HepG2 (cell line): ENCODE data around the gene ABCA3.

Experiments
- CTCF ChIP-seq: sonication (generic); formaldehyde crosslinking; IDR thresholded peaks from 2 replicates; pipeline ENCODE4 v1.5.0; 2020; ENCODE audit warnings: mild to moderate bottlenecking, missing genetic modification reagents, moderate library complexity
- NBN ChIP-seq: fragments of 450-650 bp; conservative IDR thresholded peaks from 2 replicates; pipeline ENCODE4 v1.6.1; 2017
- POLR2AphosphoS5 ChIP-seq: IDR thresholded peaks from 2 replicates; pipeline ENCODE4 v1.6.1; 2012; ENCODE audit warnings: low read depth, low read length
- RELA ChIP-seq: sonication (generic); formaldehyde crosslinking; IDR thresholded peaks from 2 replicates; pipeline ENCODE4 v1.4.0; 2020; ENCODE audit warnings: missing genetic modification reagents
- SNAPC2 ChIP-seq: sonication (generic); formaldehyde crosslinking; IDR thresholded peaks from 2 replicates; pipeline ENCODE4 v1.8.1; 2022; ENCODE audit warnings: mild to moderate bottlenecking, missing genetic modification reagents
- TF ChIP-seq, protein P1 (sequence below): sonication (generic); formaldehyde crosslinking; IDR thresholded peaks from 2 replicates; pipeline ENCODE4 v1.4.0; 2020; ENCODE audit warnings: missing genetic modification reagents, borderline replicate concordance
- TF ChIP-seq, protein P2 (sequence below): sonication (generic); formaldehyde crosslinking; IDR thresholded peaks from 2 replicates; pipeline ENCODE4 v1.8.1; 2022; ENCODE audit warnings: mild to moderate bottlenecking, missing genetic modification reagents

DNA sequence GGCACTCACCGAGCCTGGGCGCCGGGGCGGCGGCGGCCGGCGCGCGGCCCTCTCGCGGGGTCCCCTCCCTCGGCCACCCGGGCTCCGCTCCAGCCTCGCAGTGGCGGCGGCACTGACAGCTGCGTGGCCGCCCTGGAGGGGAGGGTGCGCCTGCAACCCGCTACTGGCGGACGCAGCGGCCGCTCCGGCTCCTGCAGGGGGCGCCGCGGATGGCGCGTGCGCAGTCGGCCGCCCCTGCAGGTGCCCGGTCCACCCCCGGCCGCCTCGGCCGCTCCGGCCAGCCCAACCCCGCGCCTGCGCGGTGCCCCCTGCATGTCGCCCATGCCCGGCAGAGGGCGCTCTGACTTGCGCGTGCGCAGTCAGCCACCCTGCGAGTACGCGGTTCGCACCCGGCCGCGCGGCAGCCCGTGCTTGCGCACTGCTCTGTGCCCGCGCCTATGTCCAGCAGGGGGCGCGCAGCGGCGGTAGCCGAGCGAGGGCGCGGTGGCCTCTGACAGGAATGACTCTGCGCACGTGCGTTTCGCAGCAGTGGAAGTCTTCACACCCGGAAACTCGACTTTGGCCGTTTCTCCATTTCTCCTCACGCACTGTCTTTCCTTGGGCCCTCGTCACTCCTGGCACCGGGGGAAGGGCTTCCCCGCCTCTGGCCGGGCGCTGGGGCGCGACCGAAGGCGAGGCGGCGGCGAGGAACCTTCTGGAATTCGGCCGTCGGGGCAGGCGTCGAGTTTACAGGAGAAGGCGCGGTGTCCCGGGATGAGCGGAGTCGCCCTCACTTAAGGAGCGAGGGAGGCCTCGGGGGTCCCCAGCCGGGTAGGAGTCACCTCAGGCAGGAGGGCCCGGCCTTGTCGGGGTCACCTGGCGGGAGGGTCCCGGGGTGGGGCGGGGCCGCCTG lies at the start of gene ABCA3:
- TF ChIP-seq, protein P1, sequence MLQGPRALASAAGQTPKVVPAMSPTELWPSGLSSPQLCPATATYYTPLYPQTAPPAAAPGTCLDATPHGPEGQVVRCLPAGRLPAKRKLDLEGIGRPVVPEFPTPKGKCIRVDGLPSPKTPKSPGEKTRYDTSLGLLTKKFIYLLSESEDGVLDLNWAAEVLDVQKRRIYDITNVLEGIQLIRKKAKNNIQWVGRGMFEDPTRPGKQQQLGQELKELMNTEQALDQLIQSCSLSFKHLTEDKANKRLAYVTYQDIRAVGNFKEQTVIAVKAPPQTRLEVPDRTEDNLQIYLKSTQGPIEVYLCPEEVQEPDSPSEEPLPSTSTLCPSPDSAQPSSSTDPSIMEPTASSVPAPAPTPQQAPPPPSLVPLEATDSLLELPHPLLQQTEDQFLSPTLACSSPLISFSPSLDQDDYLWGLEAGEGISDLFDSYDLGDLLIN (CRISPR knock-in tag), result peak; percentile 93; the same call in 1 of the 2 replicates
- peak; percentile 98 for TF ChIP-seq CTCF (CRISPR knock-in tag)
- TF ChIP-seq, protein P2, sequence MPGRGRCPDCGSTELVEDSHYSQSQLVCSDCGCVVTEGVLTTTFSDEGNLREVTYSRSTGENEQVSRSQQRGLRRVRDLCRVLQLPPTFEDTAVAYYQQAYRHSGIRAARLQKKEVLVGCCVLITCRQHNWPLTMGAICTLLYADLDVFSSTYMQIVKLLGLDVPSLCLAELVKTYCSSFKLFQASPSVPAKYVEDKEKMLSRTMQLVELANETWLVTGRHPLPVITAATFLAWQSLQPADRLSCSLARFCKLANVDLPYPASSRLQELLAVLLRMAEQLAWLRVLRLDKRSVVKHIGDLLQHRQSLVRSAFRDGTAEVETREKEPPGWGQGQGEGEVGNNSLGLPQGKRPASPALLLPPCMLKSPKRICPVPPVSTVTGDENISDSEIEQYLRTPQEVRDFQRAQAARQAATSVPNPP, result peak; percentile 99
- peak; percentile 81; the same call in 1 of the 2 replicates for TF ChIP-seq RELA (CRISPR knock-in tag)
- TF ChIP-seq NBN, result no peak
- no peak for TF ChIP-seq POLR2AphosphoS5
- TF ChIP-seq SNAPC2 (CRISPR knock-in tag), result peak; percentile 80; the same call in 1 of the 2 replicates
